ENCODE results near the gene RPIA. TPM values are rescaled to one million over a fixed set of nuclear protein-coding genes. Genes with fewer than 3 reads are reported as not detected.
"Not testable (repeated sequence)": the region's sequence is repeated elsewhere in the genome, so short reads cannot be mapped to it uniquely, and the experiment has no call there.

RPIA gene
- total and polyA plus RNA-seq, 4 donors, result 0.88 to 29.4 (median 3.1) TPM

DNA sequence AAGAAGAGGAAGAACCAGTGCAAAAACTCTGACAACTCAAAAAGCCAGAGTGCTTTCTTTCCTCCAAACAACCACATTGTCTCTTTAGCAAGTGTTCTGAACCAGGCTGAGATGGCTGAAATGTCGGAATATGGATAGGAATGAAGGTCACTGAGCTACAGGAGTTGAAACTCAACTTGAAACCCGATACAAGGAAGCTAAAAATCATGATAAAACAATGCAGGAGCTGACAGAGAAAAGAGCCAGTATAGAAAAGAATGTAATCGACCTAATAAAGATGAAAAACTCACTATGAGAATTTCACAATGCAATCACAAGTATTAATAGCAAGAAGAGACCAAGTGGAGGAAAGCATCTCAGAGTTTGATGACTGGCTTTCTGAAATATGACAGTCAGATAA is 49.2 kb upstream of the RPIA start:
- Histone ChIP-seq H3K9me3 (ENCODE audit: control insufficient read depth in 4 of 4, low read length in 3 of 4) (peaks cover 0 to 2% (median 0%) of the 10 kb centered on the region in 4 donors), H3K9ac (ENCODE audit: low read depth in 1 of 2, low read length in 2 of 2) (no peak overlapping the region), H3K27ac (ENCODE audit: low read depth in 1 of 2, low read length in 2 of 2) (no peak overlapping the region), H3K27me3 (ENCODE audit: control insufficient read depth in 4 of 4, insufficient read depth in 4 of 4, low read length in 3 of 4) (no peaks in the 10 kb centered on the region), H3K4me1 (ENCODE audit: control insufficient read depth in 4 of 4, insufficient read depth in 4 of 4, low read length in 3 of 4) (no peaks in the 10 kb centered on the region), H3K4me3 (ENCODE audit: low read depth in 1 of 3, low read length in 3 of 3) (no peak overlapping the region), H3K36me3 (ENCODE audit: control insufficient read depth in 4 of 4, insufficient read depth in 3 of 4, low read depth in 1 of 4, low read length in 3 of 4) (no peaks in the 10 kb centered on the region)
- no peak for TF ChIP-seq YY1 (IDR thresholded peaks at IDR 0.05)
- no peak for TF ChIP-seq HNF4A (conservative IDR thresholded peaks at IDR 0.05)
- TF ChIP-seq, protein P1, sequence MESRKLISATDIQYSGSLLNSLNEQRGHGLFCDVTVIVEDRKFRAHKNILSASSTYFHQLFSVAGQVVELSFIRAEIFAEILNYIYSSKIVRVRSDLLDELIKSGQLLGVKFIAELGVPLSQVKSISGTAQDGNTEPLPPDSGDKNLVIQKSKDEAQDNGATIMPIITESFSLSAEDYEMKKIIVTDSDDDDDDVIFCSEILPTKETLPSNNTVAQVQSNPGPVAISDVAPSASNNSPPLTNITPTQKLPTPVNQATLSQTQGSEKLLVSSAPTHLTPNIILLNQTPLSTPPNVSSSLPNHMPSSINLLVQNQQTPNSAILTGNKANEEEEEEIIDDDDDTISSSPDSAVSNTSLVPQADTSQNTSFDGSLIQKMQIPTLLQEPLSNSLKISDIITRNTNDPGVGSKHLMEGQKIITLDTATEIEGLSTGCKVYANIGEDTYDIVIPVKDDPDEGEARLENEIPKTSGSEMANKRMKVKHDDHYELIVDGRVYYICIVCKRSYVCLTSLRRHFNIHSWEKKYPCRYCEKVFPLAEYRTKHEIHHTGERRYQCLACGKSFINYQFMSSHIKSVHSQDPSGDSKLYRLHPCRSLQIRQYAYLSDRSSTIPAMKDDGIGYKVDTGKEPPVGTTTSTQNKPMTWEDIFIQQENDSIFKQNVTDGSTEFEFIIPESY (IDR thresholded peaks at IDR 0.05), result no peak
- no peak for TF ChIP-seq JUND (IDR thresholded peaks at IDR 0.05)
- 67% methylated on average over 3 of the region's 3 CpGs for WGBS
- DNase-seq (ENCODE audit: low spot score), result no peak

DNA sequence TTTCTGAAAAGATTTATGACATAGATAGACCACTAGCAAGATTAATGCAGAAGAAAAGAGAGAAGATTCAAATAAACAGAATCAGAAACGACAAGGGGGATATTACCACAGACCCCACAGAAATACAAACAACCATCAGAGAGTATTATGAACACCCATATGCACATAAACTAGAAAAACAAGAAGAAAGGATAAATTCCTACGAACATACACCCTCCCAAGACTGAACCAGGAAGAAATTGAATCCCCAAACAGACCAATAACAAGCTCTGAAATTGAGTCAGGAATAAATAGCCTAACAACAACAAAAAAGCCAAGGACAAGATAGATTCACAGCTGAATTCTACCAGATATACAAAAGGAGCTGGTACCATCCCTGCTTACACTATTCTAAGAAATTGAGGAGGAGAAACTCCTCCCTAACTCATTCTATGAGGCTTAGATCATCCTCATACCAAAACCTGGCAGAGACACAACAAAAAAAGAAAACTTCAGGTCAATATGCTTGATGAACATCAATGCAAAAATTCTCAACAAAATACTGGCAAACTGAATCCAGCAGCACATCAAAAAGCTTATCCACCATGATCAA is 46.1 kb upstream of the RPIA start:
- not testable (repeated sequence) for H3K36me3 ChIP-seq (ENCODE audit: control insufficient read depth in 4 of 4, insufficient read depth in 3 of 4, low read depth in 1 of 4, low read length in 3 of 4); H3K4me3 ChIP-seq (ENCODE audit: low read depth in 1 of 3, low read length in 3 of 3); H3K4me1 ChIP-seq (ENCODE audit: control insufficient read depth in 4 of 4, insufficient read depth in 4 of 4, low read length in 3 of 4); DNase-seq (ENCODE audit: low spot score); H3K27ac ChIP-seq (ENCODE audit: low read depth in 1 of 2, low read length in 2 of 2); H3K9ac ChIP-seq (ENCODE audit: low read depth in 1 of 2, low read length in 2 of 2); H3K27me3 ChIP-seq (ENCODE audit: control insufficient read depth in 4 of 4, insufficient read depth in 4 of 4, low read length in 3 of 4); H3K9me3 ChIP-seq (ENCODE audit: control insufficient read depth in 4 of 4, low read length in 3 of 4)
- 69% methylated on average over 2 of the region's 2 CpGs for WGBS

DNA sequence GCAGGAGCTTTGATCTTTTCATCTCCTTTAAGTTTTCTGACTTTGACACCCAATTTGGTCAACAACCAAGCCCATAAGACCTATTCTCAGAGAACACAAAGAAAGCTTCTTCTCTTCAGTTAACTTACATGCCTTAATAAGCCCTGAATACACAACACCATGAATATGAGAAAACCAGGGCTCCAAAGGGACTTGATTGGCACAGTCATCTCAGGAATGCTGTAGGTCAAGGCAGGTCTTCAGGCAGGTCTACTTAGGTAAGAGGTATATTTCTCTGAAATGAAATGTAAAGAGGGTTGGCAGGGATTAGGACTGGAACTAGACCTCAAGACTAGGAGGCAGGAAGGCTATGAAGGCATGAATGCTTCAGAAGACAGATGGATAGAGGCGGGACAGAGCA is 39.8 kb upstream of the RPIA start:
- no peaks in the 10 kb centered on the region for H3K4me1 ChIP-seq (ENCODE audit: control insufficient read depth in 4 of 4, insufficient read depth in 4 of 4, low read length in 3 of 4)
- H3K4me3 ChIP-seq (ENCODE audit: low read depth in 1 of 3, low read length in 3 of 3), result no peak overlapping the region
- H3K27ac ChIP-seq (ENCODE audit: low read depth in 1 of 2, low read length in 2 of 2), result no peak overlapping the region
- no peaks in the 10 kb centered on the region for H3K9me3 ChIP-seq (ENCODE audit: control insufficient read depth in 4 of 4, low read length in 3 of 4)
- TF ChIP-seq HNF4A (conservative IDR thresholded peaks at IDR 0.05) (no peak), RAD21 (IDR thresholded peaks at IDR 0.05) (no peak), EGR1 (IDR thresholded peaks at IDR 0.05; ENCODE audit: low read depth in 2 of 2) (no peak)
- DNase-seq (ENCODE audit: low spot score), result no peak
- H3K27me3 ChIP-seq (ENCODE audit: control insufficient read depth in 4 of 4, insufficient read depth in 4 of 4, low read length in 3 of 4), result no peaks in the 10 kb centered on the region
- WGBS, result 95% methylated on average over 1 of the region's 1 CpG
- H3K9ac ChIP-seq (ENCODE audit: low read depth in 1 of 2, low read length in 2 of 2), result no peak overlapping the region
- H3K36me3 ChIP-seq (ENCODE audit: control insufficient read depth in 4 of 4, insufficient read depth in 3 of 4, low read depth in 1 of 4, low read length in 3 of 4), result no peaks in the 10 kb centered on the region

DNA sequence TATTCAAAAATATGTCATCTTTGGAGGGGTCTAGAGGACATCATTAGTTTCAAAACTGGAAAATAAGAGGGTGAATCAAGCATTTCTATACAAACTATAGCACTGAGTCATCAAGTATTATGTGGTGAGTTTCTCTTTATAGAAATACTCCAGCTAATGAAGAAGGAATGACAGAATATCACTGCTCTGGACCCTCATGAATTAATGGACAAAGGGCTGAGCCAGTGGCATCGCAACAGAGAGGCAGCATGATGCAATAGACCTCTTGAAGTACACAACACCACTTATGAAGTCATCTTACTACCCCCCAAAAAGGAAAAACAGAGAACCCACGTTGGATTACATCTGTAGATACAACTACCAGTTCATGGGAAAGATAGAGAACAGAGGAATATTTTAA is 36.8 kb upstream of the RPIA start:
- DNase-seq (ENCODE audit: low spot score), result no peak
- WGBS, result 77% methylated on average over 2 of the region's 2 CpGs
- no peak for TF ChIP-seq TAF1 (conservative IDR thresholded peaks at IDR 0.05)
- TF ChIP-seq FOXA2 (IDR thresholded peaks at IDR 0.05), result no peak

More for the DNA sequence above, 36.8 kb upstream of the RPIA start:
- H3K27ac ChIP-seq (ENCODE audit: low read depth in 1 of 2, low read length in 2 of 2), result no peak overlapping the region
- H3K9me3 ChIP-seq (ENCODE audit: control insufficient read depth in 4 of 4, low read length in 3 of 4), result no peaks in the 10 kb centered on the region
- H3K36me3 ChIP-seq (ENCODE audit: control insufficient read depth in 4 of 4, insufficient read depth in 3 of 4, low read depth in 1 of 4, low read length in 3 of 4), result no peaks in the 10 kb centered on the region
- no peaks in the 10 kb centered on the region for H3K27me3 ChIP-seq (ENCODE audit: control insufficient read depth in 4 of 4, insufficient read depth in 4 of 4, low read length in 3 of 4)
- H3K9ac ChIP-seq (ENCODE audit: low read depth in 1 of 2, low read length in 2 of 2), result no peak overlapping the region
- H3K4me3 ChIP-seq (ENCODE audit: low read depth in 1 of 3, low read length in 3 of 3), result no peak overlapping the region
- no peaks in the 10 kb centered on the region for H3K4me1 ChIP-seq (ENCODE audit: control insufficient read depth in 4 of 4, insufficient read depth in 4 of 4, low read length in 3 of 4)

Data from liver (tissue), 9 donors.